ENCODE data around the gene EFCAB5.
"Not testable (repeated sequence)": the region's sequence is repeated elsewhere in the genome, so short reads cannot be mapped to it uniquely, and the experiment has no call there.

Gene EFCAB5

DNA sequence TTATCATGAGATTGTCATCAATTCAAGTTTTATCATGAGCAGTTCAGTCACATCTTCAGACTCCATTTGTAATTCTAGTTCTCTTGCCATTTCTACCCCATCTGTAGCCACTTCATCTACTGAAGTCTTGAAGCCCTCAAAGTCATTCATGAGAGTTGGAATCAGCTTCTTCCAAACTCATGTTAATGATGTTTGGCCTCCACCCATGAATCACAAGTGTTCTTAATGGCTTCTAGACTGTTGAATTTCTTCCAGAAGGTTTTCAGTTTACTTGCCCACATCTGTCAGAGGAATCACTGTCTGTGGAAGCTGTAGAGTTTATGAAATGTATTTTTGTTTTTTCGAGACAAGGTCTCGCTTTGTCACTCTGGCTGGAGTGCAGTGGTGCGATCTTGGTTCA lies 191.2 kb downstream of the EFCAB5 start:
- TF ChIP-seq MYC (IDR thresholded peaks at IDR 0.05; ENCODE audit: low read depth, low read length), result no peak
- no peak for TF ChIP-seq POLR2A (IDR thresholded peaks at IDR 0.05; ENCODE audit: extremely low read depth, insufficient read length)
- TF ChIP-seq, protein P1, sequence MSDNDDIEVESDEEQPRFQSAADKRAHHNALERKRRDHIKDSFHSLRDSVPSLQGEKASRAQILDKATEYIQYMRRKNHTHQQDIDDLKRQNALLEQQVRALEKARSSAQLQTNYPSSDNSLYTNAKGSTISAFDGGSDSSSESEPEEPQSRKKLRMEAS (IDR thresholded peaks at IDR 0.05; ENCODE audit: low read depth, low read length), result no peak
- TF ChIP-seq, protein P2, sequence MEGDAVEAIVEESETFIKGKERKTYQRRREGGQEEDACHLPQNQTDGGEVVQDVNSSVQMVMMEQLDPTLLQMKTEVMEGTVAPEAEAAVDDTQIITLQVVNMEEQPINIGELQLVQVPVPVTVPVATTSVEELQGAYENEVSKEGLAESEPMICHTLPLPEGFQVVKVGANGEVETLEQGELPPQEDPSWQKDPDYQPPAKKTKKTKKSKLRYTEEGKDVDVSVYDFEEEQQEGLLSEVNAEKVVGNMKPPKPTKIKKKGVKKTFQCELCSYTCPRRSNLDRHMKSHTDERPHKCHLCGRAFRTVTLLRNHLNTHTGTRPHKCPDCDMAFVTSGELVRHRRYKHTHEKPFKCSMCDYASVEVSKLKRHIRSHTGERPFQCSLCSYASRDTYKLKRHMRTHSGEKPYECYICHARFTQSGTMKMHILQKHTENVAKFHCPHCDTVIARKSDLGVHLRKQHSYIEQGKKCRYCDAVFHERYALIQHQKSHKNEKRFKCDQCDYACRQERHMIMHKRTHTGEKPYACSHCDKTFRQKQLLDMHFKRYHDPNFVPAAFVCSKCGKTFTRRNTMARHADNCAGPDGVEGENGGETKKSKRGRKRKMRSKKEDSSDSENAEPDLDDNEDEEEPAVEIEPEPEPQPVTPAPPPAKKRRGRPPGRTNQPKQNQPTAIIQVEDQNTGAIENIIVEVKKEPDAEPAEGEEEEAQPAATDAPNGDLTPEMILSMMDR (IDR thresholded peaks at IDR 0.05; ENCODE audit: low read depth, low read length), result no peak
- no peak for DNase-seq (ENCODE audit: low read depth)

DNA sequence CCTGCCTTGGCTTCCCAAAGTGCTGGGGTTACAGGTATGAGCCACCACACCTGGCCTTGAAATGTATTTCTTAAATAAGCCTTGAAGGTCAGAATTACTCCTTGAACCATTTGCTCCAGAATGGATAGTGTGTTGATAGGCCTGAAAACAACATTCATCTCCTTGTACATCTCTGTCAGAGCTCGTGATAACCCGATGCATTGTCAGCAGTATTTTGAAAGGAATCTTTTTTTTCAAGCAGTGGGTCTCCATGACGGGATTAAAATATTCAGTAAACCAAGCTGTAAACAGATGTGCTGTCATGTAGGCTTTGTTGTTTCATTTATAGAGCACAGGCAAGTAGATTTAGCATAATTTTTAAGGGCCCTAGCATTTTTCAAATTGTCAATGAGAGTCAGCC lies 191.8 kb downstream of the EFCAB5 start:
- no peak for DNase-seq (ENCODE audit: low read depth)
- TF ChIP-seq POLR2A (IDR thresholded peaks at IDR 0.05; ENCODE audit: extremely low read depth, insufficient read length) (no peak), MYC (IDR thresholded peaks at IDR 0.05; ENCODE audit: low read depth, low read length) (no peak)
- TF ChIP-seq, protein P2 (IDR thresholded peaks at IDR 0.05; ENCODE audit: low read depth, low read length), result no peak
- TF ChIP-seq, protein P1 (IDR thresholded peaks at IDR 0.05; ENCODE audit: low read depth, low read length), result no peak
- no peak overlapping the region for H3K4me3 ChIP-seq (ENCODE audit: low read depth, low read length)

More for the DNA sequence above, 191.2 kb downstream of the EFCAB5 start:
- no peak overlapping the region for H3K4me3 ChIP-seq (ENCODE audit: low read depth, low read length)

DNA sequence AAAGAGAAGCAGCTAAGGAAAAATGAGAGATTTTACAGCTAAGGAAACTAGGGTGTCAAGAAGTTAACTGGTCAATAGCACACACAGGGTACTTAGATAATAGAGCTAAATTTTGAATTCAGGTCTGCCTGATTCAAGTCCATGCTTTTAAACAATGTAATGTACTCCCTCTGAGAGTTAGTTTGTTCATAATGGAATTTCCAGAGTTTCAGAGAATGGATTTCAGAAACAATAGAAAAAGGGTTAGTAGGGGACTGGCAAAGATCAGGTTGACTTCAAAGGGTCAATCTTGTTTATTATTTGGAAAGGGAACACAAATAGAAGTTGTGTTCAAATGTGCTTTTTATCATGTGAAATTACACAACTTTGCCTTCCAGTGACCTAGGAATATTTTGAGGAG lies 193.1 kb downstream of the EFCAB5 start:
- DNase-seq (ENCODE audit: low read depth), result no peak
- TF ChIP-seq, protein P2 (IDR thresholded peaks at IDR 0.05; ENCODE audit: low read depth, low read length), result no peak
- TF ChIP-seq MYC (IDR thresholded peaks at IDR 0.05; ENCODE audit: low read depth, low read length), result no peak
- no peak for TF ChIP-seq POLR2A (IDR thresholded peaks at IDR 0.05; ENCODE audit: extremely low read depth, insufficient read length)
- TF ChIP-seq, protein P1 (IDR thresholded peaks at IDR 0.05; ENCODE audit: low read depth, low read length), result no peak

DNA sequence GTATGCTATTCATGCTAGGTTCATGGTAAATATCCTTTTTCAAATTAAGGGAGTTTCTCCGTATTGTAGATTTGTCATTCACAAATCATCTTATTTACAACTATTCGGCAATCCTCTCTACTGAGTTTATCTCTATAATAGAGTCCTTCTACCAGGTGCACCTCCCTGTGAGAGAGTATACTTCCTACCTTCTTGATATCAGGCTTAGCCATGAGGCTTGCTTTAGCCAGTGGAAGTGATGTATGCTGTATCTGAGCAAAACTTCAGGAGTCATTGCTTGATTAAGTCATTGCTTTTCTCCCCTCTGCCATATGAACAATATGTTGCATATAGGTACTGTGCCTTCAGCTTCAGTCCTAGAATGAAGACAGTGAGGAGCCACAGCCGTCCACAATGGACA lies 195.7 kb downstream of the EFCAB5 start:
- DNase-seq (ENCODE audit: low read depth), result no peak
- TF ChIP-seq POLR2A (IDR thresholded peaks at IDR 0.05; ENCODE audit: extremely low read depth, insufficient read length), result no peak
- TF ChIP-seq MYC (IDR thresholded peaks at IDR 0.05; ENCODE audit: low read depth, low read length), result no peak
- TF ChIP-seq, protein P2 (IDR thresholded peaks at IDR 0.05; ENCODE audit: low read depth, low read length), result no peak
- TF ChIP-seq, protein P1 (IDR thresholded peaks at IDR 0.05; ENCODE audit: low read depth, low read length), result no peak
- no peak overlapping the region for H3K4me3 ChIP-seq (ENCODE audit: low read depth, low read length)

More for the DNA sequence above, 193.1 kb downstream of the EFCAB5 start:
- no peak overlapping the region for H3K4me3 ChIP-seq (ENCODE audit: low read depth, low read length)

DNA sequence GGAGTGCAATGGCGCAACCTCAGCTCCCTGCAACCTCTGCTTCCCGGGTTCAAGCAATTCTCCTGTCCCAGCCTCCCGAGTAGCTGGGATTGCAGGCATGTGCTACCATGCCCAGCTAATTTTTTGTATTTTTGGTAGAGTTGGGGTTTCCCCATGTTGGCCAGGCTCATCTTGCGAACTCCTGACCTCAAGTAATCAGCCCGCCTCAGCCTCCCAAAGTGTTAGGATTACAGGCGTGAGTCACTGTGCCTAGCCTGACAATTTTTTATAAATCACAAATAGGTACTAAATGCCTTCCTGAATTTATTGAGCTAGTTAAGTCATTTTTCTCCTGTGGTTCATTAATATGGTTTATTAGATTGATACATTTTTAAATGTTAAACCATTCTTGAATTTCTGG lies 206.4 kb downstream of the EFCAB5 start:
- not testable (repeated sequence) for H3K4me3 ChIP-seq (ENCODE audit: low read depth, low read length); DNase-seq (ENCODE audit: low read depth)

DNA sequence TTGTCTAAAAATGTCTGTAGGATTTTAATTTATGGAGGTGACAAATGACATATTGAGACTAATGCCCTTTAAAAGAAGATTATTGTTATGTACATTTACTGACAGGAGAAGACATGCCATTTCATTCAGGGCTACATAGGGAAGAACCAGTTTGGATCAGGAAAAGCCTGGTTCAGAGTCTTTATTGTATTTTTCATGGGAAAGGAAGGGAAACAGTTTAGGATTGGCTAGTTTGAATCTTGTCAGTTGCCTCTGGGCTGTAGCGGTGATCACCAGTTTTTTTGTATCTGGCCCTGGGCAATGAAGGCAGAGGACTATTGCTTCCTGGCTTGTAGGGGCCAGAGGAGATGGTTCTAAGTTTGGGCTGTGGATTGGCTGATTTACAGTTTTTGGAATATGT lies 206.9 kb downstream of the EFCAB5 start:
- no peak for DNase-seq (ENCODE audit: low read depth)
- TF ChIP-seq MYC (IDR thresholded peaks at IDR 0.05; ENCODE audit: low read depth, low read length) (no peak), POLR2A (IDR thresholded peaks at IDR 0.05; ENCODE audit: extremely low read depth, insufficient read length) (no peak)
- TF ChIP-seq, protein P2 (IDR thresholded peaks at IDR 0.05; ENCODE audit: low read depth, low read length), result no peak
- TF ChIP-seq, protein P1 (IDR thresholded peaks at IDR 0.05; ENCODE audit: low read depth, low read length), result no peak
- H3K4me3 ChIP-seq (ENCODE audit: low read depth, low read length), result no peak overlapping the region

All from NB4 (cell line).